Measurements from ENCODE around the gene TLL1. TPM values are rescaled to one million over a fixed set of nuclear protein-coding genes. Genes with fewer than 3 reads are reported as not detected.

The TLL1 gene
- total RNA-seq, 2 experiments from 2014 or later = 0.44 to 3.9 TPM

GRCh38 chr4:166034965-166035364, 161.9 kb downstream of the TLL1 start:
- Histone ChIP-seq H4K20me1 (ENCODE audit: insufficient read depth, low read length) (no peaks in the 10 kb centered on the region), H3K79me2 (ENCODE audit: insufficient read depth, low read depth, low read length) (no peaks in the 10 kb centered on the region), H3K9me2 (ENCODE audit: insufficient read depth, low read length) (no peaks in the 10 kb centered on the region), H3K4me3 (ENCODE audit: low read depth, low read length, poor library complexity, severe bottlenecking) (no peak overlapping the region), H3K4me2 (ENCODE audit: low read length) (no peak overlapping the region), H3K27ac (ENCODE audit: low read depth, low read length, poor library complexity, severe bottlenecking) (no peak overlapping the region), H3K4me1 (ENCODE audit: insufficient read depth, low read length, poor library complexity, severe bottlenecking) (no peaks in the 10 kb centered on the region), H2AFZ (ENCODE audit: low read length) (no peak overlapping the region), H3K9me3 (ENCODE audit: low read length) (no peaks in the 10 kb centered on the region), H3K36me3 (ENCODE audit: insufficient read depth, low read length) (no peaks in the 10 kb centered on the region)
- intact Hi-C loops (cut with micrococcal nuclease; ENCODE audit: unreplicated experiment) = no loop called here
- BruUV-seq (replicated peaks) = no TSS peak
- DNase-seq (ENCODE audit: low spot score) = no peak
- TF ChIP-seq, protein P1, sequence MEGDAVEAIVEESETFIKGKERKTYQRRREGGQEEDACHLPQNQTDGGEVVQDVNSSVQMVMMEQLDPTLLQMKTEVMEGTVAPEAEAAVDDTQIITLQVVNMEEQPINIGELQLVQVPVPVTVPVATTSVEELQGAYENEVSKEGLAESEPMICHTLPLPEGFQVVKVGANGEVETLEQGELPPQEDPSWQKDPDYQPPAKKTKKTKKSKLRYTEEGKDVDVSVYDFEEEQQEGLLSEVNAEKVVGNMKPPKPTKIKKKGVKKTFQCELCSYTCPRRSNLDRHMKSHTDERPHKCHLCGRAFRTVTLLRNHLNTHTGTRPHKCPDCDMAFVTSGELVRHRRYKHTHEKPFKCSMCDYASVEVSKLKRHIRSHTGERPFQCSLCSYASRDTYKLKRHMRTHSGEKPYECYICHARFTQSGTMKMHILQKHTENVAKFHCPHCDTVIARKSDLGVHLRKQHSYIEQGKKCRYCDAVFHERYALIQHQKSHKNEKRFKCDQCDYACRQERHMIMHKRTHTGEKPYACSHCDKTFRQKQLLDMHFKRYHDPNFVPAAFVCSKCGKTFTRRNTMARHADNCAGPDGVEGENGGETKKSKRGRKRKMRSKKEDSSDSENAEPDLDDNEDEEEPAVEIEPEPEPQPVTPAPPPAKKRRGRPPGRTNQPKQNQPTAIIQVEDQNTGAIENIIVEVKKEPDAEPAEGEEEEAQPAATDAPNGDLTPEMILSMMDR (conservative IDR thresholded peaks at IDR 0.05; ENCODE audit: low read length) = no peak
- no peak for TF ChIP-seq EZH2phosphoT487 (IDR thresholded peaks at IDR 0.05; ENCODE audit: borderline replicate concordance, low read depth, low read length)
- CTCF ChIA-PET (ENCODE audit: unreplicated experiment) = no interaction called here
- POLR2A ChIA-PET = interaction anchor here (1.5 kb wide), 1 partner anchor 14 kb away, joined by 4 read pairs; no protein-coding TSS in a partner anchor

- intact Hi-C loops (cut with micrococcal nuclease; ENCODE audit: unreplicated experiment) = no loop called here
- POLR2A ChIA-PET = interaction anchor here (0.5 to 0.6 kb wide), 2 partner anchors 72 to 174 kb away, joined by 3 to 4 read pairs; no protein-coding TSS in a partner anchor
- CTCF ChIA-PET (ENCODE audit: unreplicated experiment) = no interaction called here
These were observed 166.8 kb downstream of the TLL1 start for GRCh38 chr4:166039822-166040221.

DNA sequence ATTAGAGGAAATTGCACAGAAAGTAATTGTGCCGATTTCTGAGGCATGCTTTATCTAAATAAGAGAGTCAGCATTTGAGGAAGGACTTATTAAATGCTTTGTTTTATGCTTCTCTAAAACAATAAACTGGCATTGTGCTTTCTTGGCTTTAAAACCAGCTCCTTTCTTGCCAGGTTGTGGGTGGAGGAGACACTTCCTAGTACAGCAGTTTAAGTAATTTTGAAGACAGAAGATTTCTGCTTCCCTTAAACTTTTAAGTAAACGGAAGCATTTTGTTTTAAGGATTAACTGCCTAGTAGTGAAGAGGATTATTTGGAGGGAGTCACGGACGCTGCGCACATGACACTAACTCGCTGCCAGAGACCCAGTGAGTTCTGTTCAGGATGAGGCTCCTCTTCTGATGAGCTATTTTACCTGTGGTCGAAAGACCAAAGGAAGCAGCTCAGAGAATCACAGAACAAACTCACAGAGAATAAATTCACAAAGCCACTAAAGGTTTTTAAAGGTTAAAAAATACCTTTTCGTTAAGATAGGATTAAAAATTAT, 169.5 kb downstream of the TLL1 start:
- H2AFZ ChIP-seq (ENCODE audit: low read length) = no peak overlapping the region

More at GRCh38 chr4:166039822-166040221, 166.8 kb downstream of the TLL1 start:
- H3K4me1 ChIP-seq (ENCODE audit: insufficient read depth, low read length, poor library complexity, severe bottlenecking) = no peaks in the 10 kb centered on the region
- no peak for DNase-seq (ENCODE audit: low spot score)
- no peak overlapping the region for H3K4me2 ChIP-seq (ENCODE audit: low read length)
- BruUV-seq (replicated peaks) = no TSS peak
- H2AFZ ChIP-seq (ENCODE audit: low read length) = no peak overlapping the region
- H3K79me2 ChIP-seq (ENCODE audit: insufficient read depth, low read depth, low read length) = no peaks in the 10 kb centered on the region
- no peaks in the 10 kb centered on the region for H4K20me1 ChIP-seq (ENCODE audit: insufficient read depth, low read length)
- no peaks in the 10 kb centered on the region for H3K9me3 ChIP-seq (ENCODE audit: low read length)
- H3K36me3 ChIP-seq (ENCODE audit: insufficient read depth, low read length) = no peaks in the 10 kb centered on the region
- H3K27ac ChIP-seq (ENCODE audit: low read depth, low read length, poor library complexity, severe bottlenecking) = no peak overlapping the region
- no peak overlapping the region for H3K4me3 ChIP-seq (ENCODE audit: low read depth, low read length, poor library complexity, severe bottlenecking)
- TF ChIP-seq, protein P1 (conservative IDR thresholded peaks at IDR 0.05; ENCODE audit: low read length) = no peak
- no peak for TF ChIP-seq EZH2phosphoT487 (IDR thresholded peaks at IDR 0.05; ENCODE audit: borderline replicate concordance, low read depth, low read length)
- H3K9me2 ChIP-seq (ENCODE audit: insufficient read depth, low read length) = no peaks in the 10 kb centered on the region

More for the DNA sequence above, 169.5 kb downstream of the TLL1 start:
- Histone ChIP-seq H3K9me3 (ENCODE audit: low read length) (no peaks in the 10 kb centered on the region), H4K20me1 (ENCODE audit: insufficient read depth, low read length) (no peaks in the 10 kb centered on the region), H3K4me2 (ENCODE audit: low read length) (no peak overlapping the region), H3K79me2 (ENCODE audit: insufficient read depth, low read depth, low read length) (no peaks in the 10 kb centered on the region), H3K27ac (ENCODE audit: low read depth, low read length, poor library complexity, severe bottlenecking) (no peak overlapping the region), H3K4me1 (ENCODE audit: insufficient read depth, low read length, poor library complexity, severe bottlenecking) (no peaks in the 10 kb centered on the region), H3K9me2 (ENCODE audit: insufficient read depth, low read length) (no peaks in the 10 kb centered on the region), H3K36me3 (ENCODE audit: insufficient read depth, low read length) (no peaks in the 10 kb centered on the region), H3K4me3 (ENCODE audit: low read depth, low read length, poor library complexity, severe bottlenecking) (no peak overlapping the region)
- POLR2A ChIA-PET = interaction anchor here (0.7 to 0.9 kb wide), 2 partner anchors 22 to 123 kb away, joined by 3 to 4 read pairs; no protein-coding TSS in a partner anchor
- DNase-seq (ENCODE audit: low spot score) = no peak
- CTCF ChIA-PET (ENCODE audit: unreplicated experiment) = no interaction called here
- intact Hi-C loops (cut with micrococcal nuclease; ENCODE audit: unreplicated experiment) = no loop called here
- TF ChIP-seq EZH2phosphoT487 (IDR thresholded peaks at IDR 0.05; ENCODE audit: borderline replicate concordance, low read depth, low read length) = no peak
- TF ChIP-seq, protein P1 (conservative IDR thresholded peaks at IDR 0.05; ENCODE audit: low read length) = no peak
- no TSS peak for BruUV-seq (replicated peaks)
